Esophagus squamous epithelium (tissue), 4 donors: ENCODE results near the gene ATOSB.

Experiments
- POLR2A ChIP-seq, 4 donors: fragments of 450-650 bp; IDR thresholded peaks; one replicate each; pipeline ENCODE4 v1.6.1; 2017; ENCODE audit warnings: antibody characterized with exemption in 4 of 4, mild to moderate bottlenecking in 4 of 4, moderate library complexity in 3 of 4
- TF ChIP-seq, protein P1 (sequence below), 6 experiments: fragments of 450-650 bp in 4 of 6; fragments of 200-600 bp in 2 of 6; sonication (generic) in 2 of 6; IDR thresholded peaks; one replicate each; pipeline ENCODE4 v1.5.1; 2016 to 2019; ENCODE audit warnings: antibody characterized with exemption in 6 of 6, mild to moderate bottlenecking in 4 of 6, moderate library complexity in 4 of 6

DNA sequence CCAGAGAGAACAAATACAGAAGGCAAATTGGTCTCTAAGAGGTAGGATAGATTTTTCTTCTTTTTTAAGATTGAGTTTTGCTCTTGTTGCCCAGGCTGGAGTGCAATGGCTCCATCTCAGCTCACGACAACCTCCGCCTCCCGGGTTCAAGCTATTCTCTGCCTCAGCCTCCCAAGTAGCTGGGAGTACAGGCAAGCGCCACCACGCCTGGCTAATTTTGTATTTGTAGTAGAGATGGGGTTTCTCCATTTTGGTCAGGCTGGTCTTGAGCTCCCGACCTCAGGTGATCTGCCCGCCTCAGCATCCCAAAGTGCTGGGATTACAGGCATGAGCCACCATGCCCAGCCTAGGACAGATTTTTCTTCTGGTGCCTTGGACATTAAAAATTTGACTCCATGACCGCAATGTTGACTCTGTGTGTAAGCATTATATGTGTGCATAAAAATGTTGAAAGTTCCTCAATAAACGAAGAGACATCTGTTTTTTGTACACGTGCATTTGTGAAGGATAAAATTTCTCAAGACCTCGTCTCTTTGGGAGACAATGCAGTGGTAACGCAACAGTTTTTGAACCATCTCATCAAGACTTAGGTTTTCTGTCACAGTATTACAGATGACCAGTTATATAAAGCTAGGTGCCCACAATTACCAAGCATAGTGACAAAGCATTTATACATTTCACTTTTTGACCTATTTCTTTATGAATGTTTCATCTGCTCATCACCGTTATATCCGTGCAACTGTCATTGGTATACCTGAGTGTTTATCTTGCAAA is 60.6 kb downstream of the ATOSB start:
- TF ChIP-seq POLR2A (IDR thresholded peaks at IDR 0.05), result no peak
- TF ChIP-seq, protein P1, sequence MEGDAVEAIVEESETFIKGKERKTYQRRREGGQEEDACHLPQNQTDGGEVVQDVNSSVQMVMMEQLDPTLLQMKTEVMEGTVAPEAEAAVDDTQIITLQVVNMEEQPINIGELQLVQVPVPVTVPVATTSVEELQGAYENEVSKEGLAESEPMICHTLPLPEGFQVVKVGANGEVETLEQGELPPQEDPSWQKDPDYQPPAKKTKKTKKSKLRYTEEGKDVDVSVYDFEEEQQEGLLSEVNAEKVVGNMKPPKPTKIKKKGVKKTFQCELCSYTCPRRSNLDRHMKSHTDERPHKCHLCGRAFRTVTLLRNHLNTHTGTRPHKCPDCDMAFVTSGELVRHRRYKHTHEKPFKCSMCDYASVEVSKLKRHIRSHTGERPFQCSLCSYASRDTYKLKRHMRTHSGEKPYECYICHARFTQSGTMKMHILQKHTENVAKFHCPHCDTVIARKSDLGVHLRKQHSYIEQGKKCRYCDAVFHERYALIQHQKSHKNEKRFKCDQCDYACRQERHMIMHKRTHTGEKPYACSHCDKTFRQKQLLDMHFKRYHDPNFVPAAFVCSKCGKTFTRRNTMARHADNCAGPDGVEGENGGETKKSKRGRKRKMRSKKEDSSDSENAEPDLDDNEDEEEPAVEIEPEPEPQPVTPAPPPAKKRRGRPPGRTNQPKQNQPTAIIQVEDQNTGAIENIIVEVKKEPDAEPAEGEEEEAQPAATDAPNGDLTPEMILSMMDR (IDR thresholded peaks at IDR 0.05), result no peak
